GM12864 (cell line): ENCODE data around the gene FBRS.

Source experiments
- DNase-seq: peaks from one replicate; pipeline ENCODE4 v3.0.0-alpha.2; 2011; ENCODE audit warnings: low read depth
- H3K4me3 ChIP-seq: 2 replicates; pipeline ENCODE4 v1.5.1; 2011; ENCODE audit warnings: mild to moderate bottlenecking, low read depth, low read length, control low read depth
- CTCF ChIP-seq: IDR thresholded peaks from 2 replicates; pipeline ENCODE4 v1.5.1; 2011; ENCODE audit warnings: low read depth, mild to moderate bottlenecking, moderate library complexity, low read length, control low read depth, inconsistent platforms; ENCODE audit errors: missing control alignments

FBRS gene

GRCh38 chr16:30669903-30670824 lies 11.9 kb downstream of the FBRS start:
- no peak for TF ChIP-seq CTCF
- DNase-seq, result no peak
- no peak overlapping the region for H3K4me3 ChIP-seq

GRCh38 chr16:30675143-30675542 lies 16.9 kb downstream of the FBRS start:
- no peak overlapping the region for H3K4me3 ChIP-seq
- DNase-seq, result no peak
- no peak for TF ChIP-seq CTCF

- no peak overlapping the region for H3K4me3 ChIP-seq
- TF ChIP-seq CTCF, result no peak
- DNase-seq, result no peak
Measured at GRCh38 chr16:30677931-30678585, 19.8 kb downstream of the FBRS start.

- no peak for TF ChIP-seq CTCF
- no peak overlapping the region for H3K4me3 ChIP-seq
- no peak for DNase-seq
Measured at GRCh38 chr16:30678586-30678970, 20.3 kb downstream of the FBRS start.

GRCh38 chr16:30680326-30680725 lies 22.1 kb downstream of the FBRS start:
- no peak for TF ChIP-seq CTCF
- no peak overlapping the region for H3K4me3 ChIP-seq
- DNase-seq, result no peak

- no peak overlapping the region for H3K4me3 ChIP-seq
- TF ChIP-seq CTCF, result no peak
- no peak for DNase-seq
Measured at GRCh38 chr16:30688701-30689100, 30.5 kb downstream of the FBRS start.

GRCh38 chr16:30691907-30692306 lies 33.7 kb downstream of the FBRS start:
- TF ChIP-seq CTCF, result no peak
- no peak overlapping the region for H3K4me3 ChIP-seq
- DNase-seq, result no peak
